WERI-Rb-1 (cell line): ENCODE measurements around the gene PTPRD.

ENCODE experiments used
- DNase-seq: peaks from one replicate; pipeline ENCODE4 v3.0.0-alpha.2; 2020
- H3K27ac ChIP-seq: fragments of 250-450 bp; sonication (Bioruptor Pico); 2 replicates; pipeline ENCODE4 v1.5.1; 2020; ENCODE audit warnings: mild to moderate bottlenecking, moderate library complexity
- H3K27me3 ChIP-seq: fragments of 250-450 bp; sonication (Bioruptor Pico); 2 replicates; pipeline ENCODE4 v1.5.1; 2021; ENCODE audit warnings: mild to moderate bottlenecking, low read depth, moderate library complexity; ENCODE audit not compliant: insufficient read depth, severe bottlenecking
- H3K36me3 ChIP-seq: fragments of 250-450 bp; sonication (Bioruptor Pico); 2 replicates; pipeline ENCODE4 v1.5.1; 2020; ENCODE audit warnings: mild to moderate bottlenecking, moderate library complexity
- H3K4me3 ChIP-seq: 2 replicates; pipeline ENCODE4 v1.5.1; 2011; ENCODE audit warnings: low read depth, mild to moderate bottlenecking, control low read depth, low read length
- H3K9me3 ChIP-seq: fragments of 250-450 bp; sonication (Bioruptor Pico); 2 replicates; pipeline ENCODE4 v1.5.1; 2021; ENCODE audit warnings: mild to moderate bottlenecking, moderate library complexity; ENCODE audit not compliant: severe bottlenecking
- CTCF ChIP-seq: IDR thresholded peaks from 2 replicates; pipeline ENCODE4 v1.5.1; 2011; ENCODE audit warnings: low read depth, mild to moderate bottlenecking, control low read depth, inconsistent platforms, low read length

PTPRD gene

GRCh38 chr9:8382777-8383527, 2229.8 kb downstream of the PTPRD start:
- H3K9me3 ChIP-seq = no peaks in the 10 kb centered on the region
- H3K27me3 ChIP-seq = no peaks in the 10 kb centered on the region
- no peak overlapping the region for H3K27ac ChIP-seq
- DNase-seq = no peak
- no peak overlapping the region for H3K4me3 ChIP-seq
- no peaks in the 10 kb centered on the region for H3K36me3 ChIP-seq
- TF ChIP-seq CTCF = no peak

- no peak for DNase-seq
- H3K27me3 ChIP-seq = no peaks in the 10 kb centered on the region
- no peak overlapping the region for H3K4me3 ChIP-seq
- no peak overlapping the region for H3K27ac ChIP-seq
- no peaks in the 10 kb centered on the region for H3K36me3 ChIP-seq
- no peaks in the 10 kb centered on the region for H3K9me3 ChIP-seq
- TF ChIP-seq CTCF = no peak
Measured at GRCh38 chr9:8382266-8382665, 2230.5 kb downstream of the PTPRD start.

- Histone ChIP-seq H3K4me3 (no peak overlapping the region), H3K36me3 (no peaks in the 10 kb centered on the region), H3K27ac (no peak overlapping the region), H3K9me3 (no peaks in the 10 kb centered on the region), H3K27me3 (no peaks in the 10 kb centered on the region)
- no peak for TF ChIP-seq CTCF
- no peak for DNase-seq
Measured at GRCh38 chr9:8381601-8382000, 2231.2 kb downstream of the PTPRD start.

GRCh38 chr9:8374471-8374870, 2238.3 kb downstream of the PTPRD start:
- Histone ChIP-seq H3K36me3 (no peaks in the 10 kb centered on the region), H3K9me3 (no peaks in the 10 kb centered on the region), H3K27ac (no peak overlapping the region), H3K27me3 (no peaks in the 10 kb centered on the region), H3K4me3 (no peak overlapping the region)
- no peak for TF ChIP-seq CTCF
- DNase-seq = no peak

GRCh38 chr9:8371686-8372085, 2241.1 kb downstream of the PTPRD start:
- Histone ChIP-seq H3K4me3 (no peak overlapping the region), H3K36me3 (no peaks in the 10 kb centered on the region), H3K27me3 (no peaks in the 10 kb centered on the region), H3K9me3 (no peaks in the 10 kb centered on the region), H3K27ac (no peak overlapping the region)
- DNase-seq = no peak
- TF ChIP-seq CTCF = no peak
